ENCODE results near the gene AK5.

DNA sequence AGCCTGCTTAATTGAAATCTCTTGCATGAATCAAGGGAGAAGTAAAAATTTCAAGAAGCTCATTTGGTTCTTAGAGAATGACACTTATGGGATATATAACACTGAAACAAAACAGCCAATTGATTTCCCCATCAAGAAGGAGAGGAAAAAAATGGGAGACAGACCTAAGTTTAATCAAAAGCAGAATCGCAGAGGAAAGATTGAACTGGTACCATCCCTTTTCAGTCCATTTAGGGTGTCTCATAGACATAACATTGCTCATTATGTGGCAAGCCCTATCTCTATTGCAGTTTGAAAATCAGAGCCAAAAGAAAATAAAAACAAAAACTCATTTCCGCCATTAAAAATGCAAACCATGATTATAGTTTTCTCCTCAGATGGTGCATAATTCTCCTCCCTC, 119.6 kb downstream of the AK5 start:
- no peak for TF ChIP-seq CTCF (IDR thresholded peaks at IDR 0.05)
- no peak for TF ChIP-seq POLR2AphosphoS5 (IDR thresholded peaks at IDR 0.05; ENCODE audit: insufficient read depth in 1 of 2, low read depth in 1 of 2)
- TF ChIP-seq POLR2A (IDR thresholded peaks at IDR 0.05), result no peak

Measured in vagina (tissue), 2 donors.